ENCODE data around the gene SMIM14.

DNA sequence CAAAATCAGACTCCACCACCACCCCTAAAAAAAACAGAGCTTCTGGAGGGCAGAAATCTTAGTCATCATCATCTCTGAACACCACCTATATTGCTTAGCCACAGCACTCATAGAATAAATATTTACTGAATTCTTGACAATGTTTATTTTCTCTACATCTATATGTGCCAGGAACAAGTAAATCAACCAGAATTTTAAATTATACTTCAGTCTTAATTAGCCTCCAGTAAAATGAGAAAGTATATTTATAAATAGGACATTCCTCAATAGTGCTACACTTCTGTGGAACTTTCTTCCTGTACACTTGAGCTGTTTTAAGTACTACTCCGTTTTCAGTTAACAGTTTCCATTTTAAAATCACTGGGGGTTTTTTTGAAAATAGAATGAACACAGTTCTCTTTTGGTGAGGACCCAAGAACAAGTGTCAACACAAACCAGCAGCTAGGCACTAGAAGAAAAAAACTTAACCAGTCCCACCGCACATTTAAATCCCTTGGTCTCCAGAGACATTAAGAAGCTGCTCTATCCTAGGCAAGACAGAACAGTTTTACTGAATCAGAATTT lies 25.5 kb downstream of the SMIM14 start:
- no peak for TF ChIP-seq SUZ12 (IDR thresholded peaks at IDR 0.05; ENCODE audit: extremely low read depth, insufficient read depth, insufficient read length)
- no peak for TF ChIP-seq ZNF274 (IDR thresholded peaks at IDR 0.05; ENCODE audit: low read depth, low read length)
